HG03025 (cell line): ENCODE measurements around the gene FSIP1.

ENCODE experiments used
- ATAC-seq: cut with Tn5 transposase; IDR thresholded peaks from one replicate; pipeline ENCODE4 v1.9.1; 2021; ENCODE audit warnings: mild to moderate bottlenecking, moderate library complexity; ENCODE audit not compliant: unreplicated experiment, low FRiP score

FSIP1 gene

GRCh38 chr15:39565851-39566250, 216.8 kb downstream of the FSIP1 start:
- no peak for ATAC-seq

GRCh38 chr15:39564972-39565665, 217.5 kb downstream of the FSIP1 start:
- no peak for ATAC-seq

GRCh38 chr15:39558421-39558820, 224.2 kb downstream of the FSIP1 start:
- ATAC-seq = no peak

GRCh38 chr15:39556461-39556860, 226.2 kb downstream of the FSIP1 start:
- no peak for ATAC-seq

GRCh38 chr15:39555885-39556284, 226.8 kb downstream of the FSIP1 start:
- ATAC-seq = no peak

- ATAC-seq = no peak
These were observed 227.8 kb downstream of the FSIP1 start for GRCh38 chr15:39554746-39555387.

- no peak for ATAC-seq
These were observed 228.5 kb downstream of the FSIP1 start for GRCh38 chr15:39553947-39554693.

GRCh38 chr15:39552556-39552955, 230.1 kb downstream of the FSIP1 start:
- no peak for ATAC-seq

GRCh38 chr15:39551476-39551875, 231.2 kb downstream of the FSIP1 start:
- ATAC-seq = no peak
